HG03039 (cell line): ENCODE results near the gene OR2A25.
"Not testable (repeated sequence)": the region's sequence is repeated elsewhere in the genome, so short reads cannot be mapped to it uniquely, and the experiment has no call there.

Experiments used
- ATAC-seq: cut with Tn5 transposase; IDR thresholded peaks from one replicate; pipeline ENCODE4 v1.9.1; 2021; ENCODE audit warnings: mild to moderate bottlenecking, moderate library complexity; ENCODE audit not compliant: unreplicated experiment

The OR2A25 gene

DNA sequence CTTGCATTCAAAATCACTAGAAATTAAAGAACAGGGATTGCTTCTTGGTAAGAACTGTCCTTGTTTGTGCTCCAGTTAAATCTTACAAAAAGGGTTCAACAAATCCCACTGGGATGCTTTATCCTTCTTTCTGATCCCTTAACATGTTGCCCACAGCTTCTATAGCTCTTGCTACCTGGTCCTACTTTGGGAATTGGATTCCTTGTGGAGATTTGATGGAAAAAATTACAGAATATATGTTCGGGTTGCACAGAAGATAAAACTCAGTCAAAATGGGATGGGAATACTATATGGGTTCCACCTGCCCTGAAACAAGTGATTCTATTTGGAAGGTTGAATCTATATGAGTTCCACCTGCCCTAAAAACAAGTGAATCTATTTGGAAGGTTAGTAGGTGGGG is at the start of gene OR2A25:
Gene OR2A25, plus strand, starts transcription at position 301 of the 400 bp plus-strand sequence. CDS start 4,409 bp downstream, outside the sequence.
- ATAC-seq = no peak

- no peak for ATAC-seq
Observed at GRCh38 chr7:144020340-144020739, 49.3 kb upstream of the OR2A25 start.

GRCh38 chr7:144022169-144022568 is 47.4 kb upstream of the OR2A25 start:
- ATAC-seq = no peak

- ATAC-seq = no peak
Observed at GRCh38 chr7:144023171-144023827, 46.3 kb upstream of the OR2A25 start.

- ATAC-seq = no peak
Observed at GRCh38 chr7:144024213-144024612, 45.4 kb upstream of the OR2A25 start.

- ATAC-seq = no peak
Observed at GRCh38 chr7:144026203-144026883, 43.3 kb upstream of the OR2A25 start.

GRCh38 chr7:144027070-144027469 is 42.5 kb upstream of the OR2A25 start:
- ATAC-seq = no peak

DNA sequence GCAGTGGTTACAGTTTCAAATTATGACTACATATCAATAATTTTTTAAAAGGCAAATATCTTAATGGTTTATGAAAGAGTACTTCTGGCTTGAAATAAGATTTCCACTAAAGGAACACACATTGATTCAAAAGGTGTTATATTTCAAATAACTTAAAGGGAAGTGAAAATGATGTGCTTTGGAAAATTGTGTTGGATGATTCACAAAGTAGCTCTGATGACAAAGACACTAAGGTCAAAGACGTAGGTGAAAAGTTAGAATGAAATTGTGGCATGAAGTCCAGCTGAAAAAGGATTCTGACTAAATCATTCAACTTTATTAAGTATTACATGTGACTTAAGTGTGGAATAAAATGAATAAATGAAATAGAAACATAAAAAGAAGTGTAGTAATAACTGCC is 41.6 kb upstream of the OR2A25 start:
- no peak for ATAC-seq

DNA sequence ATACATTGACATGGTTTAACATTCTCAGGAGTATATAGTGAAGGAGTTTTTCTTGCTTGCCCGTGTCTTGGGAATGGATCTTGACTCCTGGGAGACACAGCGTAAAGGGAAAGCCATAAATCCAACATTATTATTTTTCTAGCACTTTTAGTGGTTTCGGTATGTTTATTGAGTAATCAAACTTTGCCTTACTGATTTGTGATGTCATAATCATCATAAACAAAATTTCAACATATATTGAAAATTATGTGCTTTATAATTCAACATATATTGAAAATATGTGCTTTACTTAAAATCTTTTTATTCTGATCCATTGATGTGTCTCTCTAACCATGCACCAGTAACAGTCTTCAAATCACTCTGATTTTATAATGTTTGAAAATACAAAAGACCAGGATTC is 41.1 kb upstream of the OR2A25 start:
- ATAC-seq = no peak

GRCh38 chr7:144032516-144032915 is 37.1 kb upstream of the OR2A25 start:
- ATAC-seq = no peak

DNA sequence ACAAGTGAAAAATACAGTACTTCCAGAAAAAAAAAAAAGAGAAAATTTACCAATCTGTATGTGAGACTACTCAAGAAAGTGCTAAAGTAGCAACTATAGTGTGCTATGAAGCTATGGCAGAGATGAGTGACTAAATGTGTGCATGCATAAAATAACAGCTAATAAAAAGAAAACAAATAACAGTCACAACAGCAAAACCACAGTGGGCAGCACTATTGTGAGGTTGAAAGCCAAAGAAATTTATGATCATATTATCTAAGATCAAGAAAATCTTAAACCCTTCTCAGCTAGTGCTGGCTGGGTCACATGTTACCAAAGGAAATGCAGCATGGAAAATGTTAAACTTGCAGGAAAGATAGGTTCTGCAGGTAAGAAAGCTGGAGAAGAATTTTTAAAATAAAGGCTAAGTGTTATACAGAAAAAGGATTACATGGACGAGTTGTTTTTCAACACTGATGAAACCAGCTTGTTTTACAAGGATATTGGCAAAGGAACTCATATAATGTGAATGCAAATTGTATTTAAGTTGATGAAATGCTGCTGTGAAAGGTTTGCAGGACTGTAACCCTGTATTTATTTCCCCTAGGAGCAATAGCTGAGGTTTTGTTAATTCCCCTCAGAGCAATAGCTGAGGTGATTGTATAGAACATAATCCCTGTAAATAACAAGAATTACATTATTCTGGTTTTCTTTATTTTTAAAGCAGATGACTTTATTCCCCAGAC is 36.5 kb upstream of the OR2A25 start:
- ATAC-seq = no peak

DNA sequence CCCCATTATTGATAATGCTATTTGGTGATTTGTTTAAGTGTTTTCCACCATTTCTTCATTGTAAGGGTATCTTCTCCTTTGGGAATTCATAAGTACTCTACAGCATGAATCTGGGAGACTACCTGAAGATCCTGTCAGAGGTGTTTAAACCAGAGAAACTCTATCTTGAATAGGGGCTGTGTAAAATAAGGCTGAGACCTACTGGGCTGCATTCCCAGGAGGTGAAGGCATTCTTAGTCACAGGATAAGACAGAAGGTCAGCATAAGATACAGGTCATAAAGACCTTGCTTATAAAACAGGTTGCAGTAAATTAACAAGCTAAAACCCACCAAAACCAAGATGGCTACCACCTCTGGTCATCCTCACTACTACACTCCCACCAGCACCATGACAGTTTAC is 34.2 kb upstream of the OR2A25 start:
- no peak for ATAC-seq

DNA sequence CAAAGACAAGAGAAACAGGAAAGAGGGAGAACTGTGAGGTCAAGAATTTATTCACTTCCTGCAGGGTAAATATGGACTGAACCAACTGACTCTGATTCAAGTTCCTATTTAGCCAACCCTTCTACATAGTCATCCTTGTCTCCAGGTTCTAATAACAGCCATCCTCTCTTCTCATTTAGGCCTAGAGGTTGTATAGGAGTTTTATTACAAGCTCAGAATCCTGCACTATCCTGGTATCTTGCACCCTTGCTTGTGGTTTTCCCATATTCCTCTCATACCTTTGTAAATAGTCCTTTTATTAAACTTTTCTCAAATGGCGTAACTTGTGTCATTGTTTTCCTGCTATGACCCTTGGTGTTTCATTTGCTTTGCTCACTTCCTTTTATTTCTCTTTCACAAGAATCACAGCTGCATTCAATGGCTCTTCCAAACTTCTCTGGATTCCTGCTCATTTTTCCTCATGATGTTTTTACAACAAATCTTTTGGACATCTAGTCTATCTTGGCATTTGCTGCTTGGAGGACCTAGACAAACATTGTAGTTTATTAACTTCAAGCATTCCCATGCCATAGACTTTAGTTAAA is 33.2 kb upstream of the OR2A25 start:
- no peak for ATAC-seq

GRCh38 chr7:144037414-144038035 is 32.1 kb upstream of the OR2A25 start:
- no peak for ATAC-seq

DNA sequence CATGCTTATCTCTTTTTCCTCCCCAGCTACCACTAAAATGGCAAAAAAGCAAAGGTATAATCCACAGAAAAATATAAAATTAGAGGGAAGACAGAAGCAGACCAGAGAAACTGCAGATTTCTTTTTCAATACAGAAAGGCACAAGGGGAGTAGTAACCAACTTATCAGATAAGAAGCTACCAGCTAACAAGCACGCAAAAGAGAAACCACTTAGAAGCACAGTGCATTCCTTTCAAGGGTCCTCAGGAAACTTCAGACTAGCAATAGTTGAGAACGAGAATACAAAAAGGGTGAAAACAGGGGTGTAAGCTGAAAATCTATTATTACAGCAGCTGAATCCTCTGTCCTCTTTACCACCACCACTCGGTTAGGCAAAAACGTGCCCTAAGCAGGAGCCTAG is 30.7 kb upstream of the OR2A25 start:
- no peak for ATAC-seq

DNA sequence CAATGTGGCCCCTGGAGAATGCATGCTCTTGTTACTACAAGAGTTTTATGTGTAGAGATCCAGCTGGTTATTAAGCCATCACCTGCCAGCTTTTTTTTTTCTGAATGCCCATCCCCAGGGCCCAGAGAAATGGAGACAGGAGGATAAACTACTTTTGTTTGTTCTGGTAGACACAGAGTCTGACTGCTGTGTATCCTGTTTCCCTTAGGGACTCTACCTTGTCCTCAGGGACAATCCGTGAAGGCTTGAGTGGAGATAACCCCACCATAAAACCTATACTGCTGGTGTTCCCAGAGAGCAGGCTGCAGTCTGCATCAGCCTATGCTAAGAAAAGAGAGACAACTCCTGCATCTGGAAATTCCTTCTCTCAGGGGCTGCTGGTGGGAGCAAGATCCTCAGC is 21.0 kb upstream of the OR2A25 start, which contains the start of gene OR2A5:
Gene OR2A5, plus strand, starts transcription at position 301 of the 400 bp plus-strand sequence. CDS start 1,454 bp downstream, outside the sequence.
- ATAC-seq = no peak

DNA sequence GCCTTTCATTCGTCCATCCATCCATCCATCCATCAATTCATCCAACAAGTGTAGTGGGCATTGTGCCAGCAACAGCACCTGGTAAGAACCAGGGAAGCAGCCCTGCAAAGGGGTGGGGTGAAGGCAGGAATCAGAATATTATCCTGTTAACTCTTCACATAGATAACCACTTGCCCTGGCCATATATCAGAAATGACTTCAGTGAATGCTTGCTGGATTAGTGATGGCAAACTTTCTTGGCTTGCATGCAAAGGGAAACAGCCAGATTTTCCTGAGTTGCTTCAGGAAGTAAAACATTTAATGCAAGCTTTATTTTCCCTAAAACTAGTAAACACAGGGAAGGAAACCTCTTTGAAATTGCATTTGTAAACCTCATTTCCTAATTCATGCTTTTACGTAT is 20.1 kb upstream of the OR2A25 start:
- ATAC-seq = no peak

- no peak for ATAC-seq
Observed at GRCh38 chr7:144050093-144050492, 19.5 kb upstream of the OR2A25 start.

DNA sequence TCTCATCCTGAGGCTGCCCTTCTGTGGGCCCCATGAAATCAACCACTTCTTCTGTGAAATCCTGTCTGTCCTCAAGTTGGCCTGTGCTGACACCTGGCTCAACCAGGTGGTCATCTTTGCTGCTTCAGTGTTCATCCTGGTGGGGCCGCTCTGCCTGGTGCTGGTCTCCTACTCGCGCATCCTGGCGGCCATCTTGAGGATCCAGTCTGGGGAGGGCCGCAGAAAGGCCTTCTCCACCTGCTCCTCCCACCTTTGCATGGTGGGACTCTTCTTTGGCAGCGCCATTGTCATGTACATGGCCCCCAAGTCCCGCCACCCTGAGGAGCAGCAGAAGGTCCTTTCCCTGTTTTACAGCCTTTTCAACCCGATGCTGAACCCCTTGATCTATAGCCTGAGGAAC is 18.7 kb upstream of the OR2A25 start:
- not testable (repeated sequence) for ATAC-seq

DNA sequence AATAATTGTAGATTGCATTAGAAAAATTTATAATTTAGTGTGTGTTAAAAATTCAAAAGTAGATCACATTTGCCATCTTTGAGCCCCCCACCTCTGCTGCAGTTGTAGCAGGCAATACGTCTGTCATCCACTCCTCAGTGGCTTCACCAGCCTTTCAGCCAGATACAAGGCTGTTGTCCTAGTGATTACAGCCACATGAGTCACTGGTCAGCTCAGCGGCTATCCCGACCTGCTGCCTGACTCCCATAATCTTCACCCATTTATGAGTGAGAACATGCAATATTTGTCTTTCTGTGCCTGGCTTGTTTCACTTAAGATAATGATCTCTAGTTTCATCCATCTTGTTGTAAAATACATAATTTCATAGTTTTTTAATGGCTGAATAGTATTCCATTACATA is 11.7 kb upstream of the OR2A25 start:
- ATAC-seq = no peak

- ATAC-seq = no peak
Observed at GRCh38 chr7:144063710-144064109, 5.9 kb upstream of the OR2A25 start.
